Glomerular endothelial cell (primary cell): ENCODE data around the gene MTG1. TPM values are rescaled to one million over a fixed set of nuclear protein-coding genes. Genes with fewer than 3 reads are reported as not detected.

ENCODE experiments used
- DNase-seq: peaks from one replicate; pipeline ENCODE4 v3.0.0-alpha.2; 2011; ENCODE audit warnings: low read depth, low spot score; ENCODE audit errors: extremely low read depth
- total RNA-seq: library from RNA; depleted of rRNA; stranded (reverse); fragments of >200 nt; gene quantifications from 2 replicates; pipeline ENCODE4 v1.2.3, GENCODE V29; 2015

Gene MTG1
- 24.2 and 44.5 TPM in 2 replicates for total RNA-seq

GRCh38 chr10:133394064-133394663 is at the start of gene MTG1:
TSS of gene MTG1 (plus strand) at chr10:133394157. CDS start at chr10:133394221, 64 bp downstream.
- DNase-seq, result no peak

GRCh38 chr10:133344236-133344635 is 49.7 kb upstream of the MTG1 start:
- DNase-seq, result no peak

GRCh38 chr10:133346413-133346812 is 47.5 kb upstream of the MTG1 start:
- DNase-seq, result no peak

GRCh38 chr10:133347710-133348517 is 46.0 kb upstream of the MTG1 start:
- DNase-seq, result no peak

- DNase-seq, result no peak
Measured at GRCh38 chr10:133349160-133349568, 44.8 kb upstream of the MTG1 start.

GRCh38 chr10:133349577-133350011 is 44.4 kb upstream of the MTG1 start:
- no peak for DNase-seq

- no peak for DNase-seq
Measured at GRCh38 chr10:133350283-133350949, 43.5 kb upstream of the MTG1 start.

GRCh38 chr10:133350950-133351329 is 43.0 kb upstream of the MTG1 start:
- no peak for DNase-seq

GRCh38 chr10:133351408-133352318 is 42.3 kb upstream of the MTG1 start:
- DNase-seq, result no peak

- DNase-seq, result no peak
Measured at GRCh38 chr10:133353202-133353959, 40.6 kb upstream of the MTG1 start.

GRCh38 chr10:133353988-133354605 is 39.9 kb upstream of the MTG1 start:
- DNase-seq, result no peak

- no peak for DNase-seq
Measured at GRCh38 chr10:133354672-133355240, 39.2 kb upstream of the MTG1 start.

- no peak for DNase-seq
Measured at GRCh38 chr10:133355266-133355665, 38.7 kb upstream of the MTG1 start.

GRCh38 chr10:133355991-133356390 is 38.0 kb upstream of the MTG1 start:
- DNase-seq, result no peak

- no peak for DNase-seq
Measured at GRCh38 chr10:133356549-133357284, 37.2 kb upstream of the MTG1 start.

GRCh38 chr10:133357285-133358161 is 36.4 kb upstream of the MTG1 start, which contains the start of gene FUOM:
TSS of gene FUOM (minus strand) at chr10:133358019. CDS start at chr10:133358007, 12 bp downstream.
- no peak for DNase-seq

- no peak for DNase-seq
Measured at GRCh38 chr10:133358162-133358924, 35.6 kb upstream of the MTG1 start.
